GM12872 (cell line): Measurements from ENCODE around the gene RPL10L.

ENCODE experiments used
- CTCF ChIP-seq: IDR thresholded peaks from 3 replicates; pipeline ENCODE4 v1.5.1; 2011; ENCODE audit warnings: low read depth, mild to moderate bottlenecking, low read length, moderate library complexity; ENCODE audit not compliant: insufficient read depth

RPL10L gene

GRCh38 chr14:46646796-46647195 lies 4.8 kb downstream of the RPL10L start:
- no peak for TF ChIP-seq CTCF

- TF ChIP-seq CTCF, result no peak
These were observed 24.7 kb downstream of the RPL10L start for GRCh38 chr14:46626876-46627275.
